Uterus (tissue), 4 donors: Measurements from ENCODE around the gene ALDH4A1. TPM values are rescaled to one million over a fixed set of nuclear protein-coding genes. Genes with fewer than 3 reads are reported as not detected.

ENCODE experiments used
- DNase-seq, 2 donors: peaks; one replicate each; pipeline ENCODE4 v3.0.0-alpha.2; 2019 to 2020
- H3K27ac ChIP-seq, 2 donors: fragments of 200-600 bp; sonication (generic); 1 replicate in 1 of 2; 2 replicates in 1 of 2; pipeline ENCODE4 v1.5.1; 2016 to 2018
- H3K27me3 ChIP-seq, 2 donors: fragments of 200-600 bp; sonication (generic); one replicate each; pipeline ENCODE4 v1.5.1; 2018 to 2019; ENCODE audit warnings: control low read depth in 1 of 2
- H3K36me3 ChIP-seq, 2 donors: fragments of 200-600 bp; sonication (generic); one replicate each; pipeline ENCODE4 v1.5.1; 2019; ENCODE audit warnings: control low read depth in 1 of 2
- H3K4me1 ChIP-seq, 2 donors: fragments of 200-600 bp; sonication (generic); one replicate each; pipeline ENCODE4 v1.5.1; 2018 to 2019; ENCODE audit warnings: control low read depth in 1 of 2
- H3K4me3 ChIP-seq, 2 donors: fragments of 200-600 bp; sonication (generic); 1 replicate in 1 of 2; 2 replicates in 1 of 2; pipeline ENCODE4 v1.5.1; 2018 to 2019; ENCODE audit warnings: mild to moderate bottlenecking in 1 of 2
- H3K9me3 ChIP-seq, 2 donors: fragments of 200-600 bp; sonication (generic); one replicate each; pipeline ENCODE4 v1.5.1; 2019; ENCODE audit warnings: control low read depth in 1 of 2
- POLR2A ChIP-seq, 2 donors: fragments of 450-650 bp; IDR thresholded peaks; one replicate each; pipeline ENCODE4 v1.6.1; 2016; ENCODE audit warnings: antibody characterized with exemption in 2 of 2, mild to moderate bottlenecking in 1 of 2, moderate library complexity in 1 of 2
- intact Hi-C: fragments of 100-400 bp; cut with DNase I; formaldehyde crosslinking; loops from one replicate; pipeline ENCODE4 v1.15.1; 2023; ENCODE audit warnings: low total_unique reads
- total RNA-seq, 4 donors: library from RNA; depleted of rRNA in 3 of 4; stranded (reverse); fragments of >200 nt in 3 of 4; gene quantifications; one replicate each; pipeline versions ENCODE4 v1.1.0 to v1.2.4, GENCODE V29; 2014 to 2023
- TF ChIP-seq, protein P1 (sequence below), 4 experiments: fragments of 200-600 bp in 2 of 4; fragments of 450-650 bp in 2 of 4; sonication (generic) in 2 of 4; IDR thresholded peaks; one replicate each; pipeline ENCODE4 v1.5.1; 2016 to 2019; ENCODE audit warnings: antibody characterized with exemption in 4 of 4, mild to moderate bottlenecking in 2 of 4, moderate library complexity in 1 of 4
- donor health status: DM: yes; HTN: yes; CAD: no.

Gene ALDH4A1
- total RNA-seq, 4 donors from 2014 or later = 2.6 to 18.5 (median 10.3) TPM

DNA sequence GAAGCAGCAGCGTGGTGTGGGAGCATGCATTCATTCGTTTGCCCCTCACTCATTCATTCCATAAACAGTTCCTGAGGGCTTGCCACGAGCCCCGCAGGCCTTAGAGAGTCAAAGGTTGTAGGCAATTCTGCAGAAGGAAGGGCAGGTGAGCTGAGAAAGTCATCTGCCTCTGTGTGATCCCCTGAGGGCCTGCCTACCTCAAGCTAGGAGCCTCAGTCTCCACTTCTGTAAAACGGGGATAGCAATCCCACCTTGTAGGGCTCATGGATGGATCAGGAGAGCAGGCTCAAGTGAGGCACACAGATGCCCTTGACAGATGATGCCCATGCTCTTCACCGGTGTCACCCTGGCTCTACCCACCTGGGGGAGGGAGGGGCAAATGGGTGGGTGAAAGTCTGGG lies 26.6 kb upstream of the ALDH4A1 start:
- H3K4me3 ChIP-seq = no peak overlapping the region
- intact Hi-C loops = no loop called here
- H3K9me3 ChIP-seq = no peaks in the 10 kb centered on the region
- no peak overlapping the region for H3K27ac ChIP-seq
- H3K36me3 ChIP-seq = no peaks in the 10 kb centered on the region
- TF ChIP-seq, protein P1, sequence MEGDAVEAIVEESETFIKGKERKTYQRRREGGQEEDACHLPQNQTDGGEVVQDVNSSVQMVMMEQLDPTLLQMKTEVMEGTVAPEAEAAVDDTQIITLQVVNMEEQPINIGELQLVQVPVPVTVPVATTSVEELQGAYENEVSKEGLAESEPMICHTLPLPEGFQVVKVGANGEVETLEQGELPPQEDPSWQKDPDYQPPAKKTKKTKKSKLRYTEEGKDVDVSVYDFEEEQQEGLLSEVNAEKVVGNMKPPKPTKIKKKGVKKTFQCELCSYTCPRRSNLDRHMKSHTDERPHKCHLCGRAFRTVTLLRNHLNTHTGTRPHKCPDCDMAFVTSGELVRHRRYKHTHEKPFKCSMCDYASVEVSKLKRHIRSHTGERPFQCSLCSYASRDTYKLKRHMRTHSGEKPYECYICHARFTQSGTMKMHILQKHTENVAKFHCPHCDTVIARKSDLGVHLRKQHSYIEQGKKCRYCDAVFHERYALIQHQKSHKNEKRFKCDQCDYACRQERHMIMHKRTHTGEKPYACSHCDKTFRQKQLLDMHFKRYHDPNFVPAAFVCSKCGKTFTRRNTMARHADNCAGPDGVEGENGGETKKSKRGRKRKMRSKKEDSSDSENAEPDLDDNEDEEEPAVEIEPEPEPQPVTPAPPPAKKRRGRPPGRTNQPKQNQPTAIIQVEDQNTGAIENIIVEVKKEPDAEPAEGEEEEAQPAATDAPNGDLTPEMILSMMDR (IDR thresholded peaks at IDR 0.05) = no peak
- no peak for TF ChIP-seq POLR2A (IDR thresholded peaks at IDR 0.05)
- no peaks in the 10 kb centered on the region for H3K27me3 ChIP-seq
- no peak for DNase-seq
- peaks cover 1 to 20% of the 10 kb centered on the region in 2 donors for H3K4me1 ChIP-seq

DNA sequence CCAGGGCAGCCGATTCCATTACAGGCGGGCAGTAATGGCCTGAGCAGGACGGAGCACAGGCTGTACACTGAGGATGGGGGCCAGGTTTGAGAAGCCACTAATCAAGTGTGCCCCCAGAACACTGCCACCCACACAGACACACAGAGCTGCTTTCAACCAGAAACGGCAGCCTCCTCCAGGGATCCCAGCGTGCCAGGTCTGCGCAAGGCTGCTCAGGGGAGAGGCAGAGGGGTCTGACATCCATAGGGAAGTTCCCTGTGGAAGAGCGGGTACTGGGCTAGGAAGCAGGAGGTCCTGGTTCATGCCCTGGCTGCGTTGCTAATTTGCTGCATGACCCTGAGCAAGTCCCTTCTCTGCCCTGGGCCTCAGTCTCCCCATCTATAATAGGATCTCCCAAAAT lies 26.1 kb upstream of the ALDH4A1 start:
- Histone ChIP-seq H3K9me3 (no peaks in the 10 kb centered on the region), H3K27ac (peak overlapping the region in 1 of 2 donors; percentile 72), H3K27me3 (no peaks in the 10 kb centered on the region), H3K4me3 (no peak overlapping the region), H3K4me1 (peaks cover 7 to 26% of the 10 kb centered on the region in 2 donors), H3K36me3 (no peaks in the 10 kb centered on the region)
- intact Hi-C loops = no loop called here
- no peak for TF ChIP-seq POLR2A (IDR thresholded peaks at IDR 0.05)
- TF ChIP-seq, protein P1 (IDR thresholded peaks at IDR 0.05) = no peak
- DNase-seq = no peak

DNA sequence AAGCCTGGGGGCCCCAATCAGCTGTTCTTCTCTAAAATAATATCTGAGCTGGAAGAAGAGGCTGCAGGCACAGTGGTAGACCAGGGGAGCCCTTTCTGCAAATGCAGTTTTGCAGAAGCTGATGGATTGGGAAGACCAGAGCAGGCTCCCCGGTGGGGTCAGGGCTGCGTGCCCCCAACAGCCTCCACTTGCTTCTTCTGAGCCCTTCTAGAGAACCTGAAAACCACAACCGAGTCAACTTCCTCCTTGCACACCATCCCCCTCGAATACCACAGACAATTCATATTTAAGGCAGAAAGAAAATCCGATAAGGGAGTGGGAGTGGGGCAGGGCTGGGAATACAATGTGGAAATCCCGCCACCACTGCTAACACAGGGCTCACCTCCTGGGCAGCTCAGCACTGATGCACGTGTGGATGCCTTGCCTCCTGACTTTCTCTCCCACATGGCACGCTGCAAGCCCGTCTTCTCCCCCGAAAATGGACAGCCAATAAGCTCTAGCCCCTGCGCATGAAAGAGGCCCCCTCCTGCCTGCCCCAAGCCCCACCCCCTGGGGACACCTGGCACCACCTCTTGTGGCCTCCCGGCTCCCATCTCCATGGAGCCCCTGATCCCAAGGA lies 25.4 kb upstream of the ALDH4A1 start:
- intact Hi-C loops = no loop called here
- H3K27ac ChIP-seq = peak overlapping the region; percentile 67 to 72
- TF ChIP-seq, protein P1 (IDR thresholded peaks at IDR 0.05) = no peak
- no peak for TF ChIP-seq POLR2A (IDR thresholded peaks at IDR 0.05)
- peaks cover 12 to 32% of the 10 kb centered on the region in 2 donors for H3K4me1 ChIP-seq
- H3K9me3 ChIP-seq = no peaks in the 10 kb centered on the region
- DNase-seq = no peak
- H3K4me3 ChIP-seq = no peak overlapping the region
- no peaks in the 10 kb centered on the region for H3K36me3 ChIP-seq
- H3K27me3 ChIP-seq = no peaks in the 10 kb centered on the region

DNA sequence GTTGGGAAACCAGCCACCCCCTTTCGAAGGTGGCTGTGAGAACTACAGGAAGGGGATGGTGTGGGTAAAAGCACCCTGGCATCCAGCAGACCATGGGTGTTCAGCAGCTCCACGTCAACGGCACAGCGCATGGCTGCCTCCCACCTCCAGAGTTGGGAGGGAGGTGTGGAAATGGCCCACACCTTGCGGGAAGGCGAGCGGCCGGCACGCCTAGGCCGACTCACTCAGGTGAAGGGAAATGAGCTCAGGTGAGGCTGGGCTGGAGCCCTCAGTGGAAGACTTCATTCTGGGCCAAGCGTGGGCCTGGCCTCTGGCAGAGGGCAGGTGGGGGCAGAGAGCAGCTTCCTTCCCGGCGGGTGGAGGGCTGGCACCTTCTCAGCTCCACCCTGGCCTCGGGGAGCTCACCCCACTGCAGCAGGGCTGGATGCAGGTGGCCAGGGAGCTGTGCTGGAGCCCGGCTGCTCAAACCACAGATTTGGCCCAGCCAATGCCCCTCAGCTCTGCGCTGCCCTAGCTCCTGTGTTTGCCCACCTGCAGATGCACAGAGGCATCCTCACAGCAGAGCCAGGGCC lies 24.8 kb upstream of the ALDH4A1 start:
- intact Hi-C loops = no loop called here

More for the DNA sequence above, 24.8 kb upstream of the ALDH4A1 start:
- Histone ChIP-seq H3K4me1 (peaks cover 12 to 32% of the 10 kb centered on the region in 2 donors), H3K4me3 (no peak overlapping the region), H3K9me3 (no peaks in the 10 kb centered on the region), H3K27ac (peak overlapping the region; percentile 67 to 72), H3K36me3 (no peaks in the 10 kb centered on the region), H3K27me3 (no peaks in the 10 kb centered on the region)
- TF ChIP-seq, protein P1 (IDR thresholded peaks at IDR 0.05) = no peak
- no peak for TF ChIP-seq POLR2A (IDR thresholded peaks at IDR 0.05)
- no peak for DNase-seq
